NOMO-1 treated with DMSO at 0.1 percent for 48 hours (cell line): Measurements from ENCODE around the gene SH3BGRL2.
"Not testable (repeated sequence)": the region's sequence is repeated elsewhere in the genome, so short reads cannot be mapped to it uniquely, and the experiment has no call there.

Source experiments
- DNase-seq: peaks from one replicate; lab custom pipeline; 2025; ENCODE audit not compliant: unreplicated experiment; lab: John Stamatoyannopoulos, UW

SH3BGRL2 gene

DNA sequence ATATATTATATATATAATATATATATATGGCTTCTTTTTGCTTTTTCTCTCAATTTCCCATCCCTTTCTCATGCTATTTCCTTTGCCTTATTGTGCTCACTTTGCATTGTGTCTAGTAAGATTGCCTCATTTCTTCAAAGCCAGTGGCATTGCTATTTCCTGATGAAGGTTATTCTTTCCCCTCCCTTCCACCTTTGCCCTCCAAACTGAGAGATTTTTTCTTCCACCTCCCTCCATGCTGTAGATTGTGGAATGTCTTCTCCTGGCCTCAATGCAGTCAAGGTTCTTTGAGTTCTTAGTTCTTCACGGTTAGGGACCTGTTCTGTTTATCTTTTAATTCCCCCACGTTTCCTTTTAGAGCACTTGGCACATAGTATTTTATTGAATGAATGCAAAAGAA lies 17.2 kb downstream of the SH3BGRL2 start:
- no peak for DNase-seq

DNA sequence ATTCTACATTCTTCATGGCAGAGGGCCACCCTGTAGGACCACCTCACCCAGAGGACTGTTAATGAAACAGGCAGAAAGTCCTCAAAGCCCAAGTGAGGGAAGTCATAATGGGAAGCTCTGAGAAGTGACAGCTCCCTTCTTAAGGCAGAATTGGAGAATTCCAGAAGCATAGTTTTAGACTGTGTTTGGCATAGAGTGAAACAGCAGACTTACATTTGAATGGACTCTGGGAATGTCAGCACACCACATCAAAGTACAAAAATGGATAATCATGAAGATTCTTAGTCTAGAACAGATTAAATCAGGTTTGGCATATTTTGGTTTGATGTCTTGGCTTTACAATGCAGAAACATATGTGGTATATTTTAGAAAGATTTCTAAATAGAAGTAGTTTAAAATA lies 17.9 kb downstream of the SH3BGRL2 start:
- no peak for DNase-seq

DNA sequence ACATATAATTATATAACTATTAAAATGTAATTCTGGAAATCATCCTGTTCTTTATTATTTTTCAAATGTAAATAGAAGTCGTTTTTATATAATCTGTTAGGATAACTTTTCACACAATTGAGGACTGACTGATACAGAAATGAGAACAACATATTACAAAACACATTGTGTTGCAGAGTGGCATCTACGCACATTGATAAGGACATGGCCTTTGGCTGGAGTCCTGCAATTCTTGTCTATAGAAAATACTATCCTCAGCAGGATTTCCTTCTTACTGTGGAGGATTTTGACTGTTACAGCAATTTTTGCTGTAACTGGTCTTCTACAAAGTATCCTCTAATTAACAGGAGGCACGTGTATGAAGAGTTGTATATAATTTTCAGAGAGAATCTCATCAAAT lies 19.8 kb downstream of the SH3BGRL2 start:
- no peak for DNase-seq

DNA sequence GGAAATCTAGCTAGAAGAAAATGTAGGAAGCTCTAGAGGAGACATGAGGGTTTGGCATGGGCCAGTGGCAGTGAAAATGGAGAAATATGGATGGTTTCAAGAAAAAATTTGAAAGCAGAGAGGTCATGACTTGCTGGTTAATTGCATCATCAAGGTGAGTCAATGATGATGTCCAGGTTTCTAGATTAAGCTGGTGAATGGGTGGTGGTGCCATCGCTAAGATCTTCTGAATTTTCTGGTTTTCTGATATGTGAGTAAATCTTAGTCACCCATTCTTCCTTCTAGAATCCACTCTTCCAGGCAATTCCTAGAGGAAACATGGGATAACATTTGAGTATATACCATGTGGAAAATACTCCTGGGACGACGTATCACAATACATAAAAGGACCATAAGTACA lies 25.0 kb downstream of the SH3BGRL2 start:
- DNase-seq, result no peak

DNA sequence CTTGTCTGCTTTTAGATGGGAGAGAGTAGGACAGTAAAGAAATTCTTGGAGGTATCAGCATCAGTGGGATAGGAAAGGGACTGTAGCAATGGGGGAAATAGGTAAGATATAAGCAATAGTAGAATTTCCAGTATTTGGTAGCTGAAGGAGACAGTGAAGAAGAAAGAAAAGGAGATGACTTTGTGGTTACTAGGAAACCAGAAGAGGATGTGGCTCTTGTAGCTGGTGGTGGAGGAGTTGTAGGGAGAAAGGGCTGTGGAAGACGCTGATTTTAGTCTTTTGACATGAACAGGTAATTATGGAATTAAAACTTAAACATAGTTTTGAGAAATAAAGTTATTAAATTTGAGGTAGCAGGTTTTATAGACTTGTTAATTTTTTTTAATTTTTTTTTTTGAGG lies 26.1 kb downstream of the SH3BGRL2 start:
- DNase-seq, result no peak

DNA sequence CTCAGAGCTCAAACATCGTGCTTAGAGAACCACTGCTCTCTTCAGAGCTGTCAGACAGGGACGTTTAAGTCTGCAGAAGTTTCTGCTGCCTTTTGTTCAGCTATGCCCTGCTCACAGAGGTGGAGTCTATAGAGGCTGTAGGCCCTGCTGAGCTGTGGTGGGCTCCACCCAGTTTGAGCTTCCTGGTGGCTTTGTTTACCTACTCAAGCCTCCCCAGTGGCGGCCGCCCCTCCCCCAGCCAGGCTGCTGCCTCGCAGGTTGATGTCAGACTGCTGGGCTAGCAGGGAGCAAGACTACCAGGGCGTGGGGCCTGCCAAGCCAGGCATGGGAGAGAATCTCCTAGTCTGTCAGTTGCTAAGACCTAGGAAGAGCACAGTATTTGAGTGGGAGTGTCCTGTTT lies 32.5 kb downstream of the SH3BGRL2 start:
- not testable (repeated sequence) for DNase-seq

DNA sequence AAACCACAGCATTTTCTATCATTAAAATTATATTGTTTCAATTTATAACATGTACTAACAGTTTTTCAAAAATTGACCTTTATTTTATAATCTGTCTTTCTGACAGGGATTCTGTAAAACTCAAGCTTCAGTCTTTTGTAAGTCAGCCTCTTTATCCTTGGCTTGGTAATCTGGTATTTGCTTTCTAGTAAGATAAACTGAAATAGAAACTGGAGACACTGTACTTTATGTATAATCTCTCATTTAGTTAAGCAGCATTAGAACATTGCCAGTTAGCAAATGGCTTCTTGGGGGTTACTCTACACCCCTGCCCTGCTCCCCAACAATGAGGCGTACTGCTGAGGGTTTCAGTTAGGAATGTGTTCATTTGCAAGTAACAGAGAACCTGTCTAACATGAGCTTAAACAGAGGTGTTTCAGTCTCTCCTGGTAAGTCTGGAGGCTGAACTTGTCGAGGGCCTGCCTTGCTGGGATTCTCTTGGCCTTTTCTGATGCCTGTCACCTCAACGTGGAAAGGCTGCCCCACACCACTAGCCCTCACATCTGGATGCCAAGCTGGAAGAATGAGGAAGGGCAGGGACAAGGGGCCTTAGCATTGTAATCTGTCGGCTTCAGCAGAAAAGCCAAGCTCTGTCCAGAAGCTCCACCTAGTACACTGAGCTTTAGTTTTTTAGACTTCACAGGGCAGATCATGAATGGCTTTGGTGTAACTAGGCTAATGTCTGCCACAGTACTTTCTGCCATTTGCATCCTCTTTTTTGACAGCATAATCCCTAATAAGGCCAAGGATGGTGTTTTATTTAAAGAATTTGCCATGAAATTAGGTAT lies 34.8 kb downstream of the SH3BGRL2 start:
- no peak for DNase-seq

DNA sequence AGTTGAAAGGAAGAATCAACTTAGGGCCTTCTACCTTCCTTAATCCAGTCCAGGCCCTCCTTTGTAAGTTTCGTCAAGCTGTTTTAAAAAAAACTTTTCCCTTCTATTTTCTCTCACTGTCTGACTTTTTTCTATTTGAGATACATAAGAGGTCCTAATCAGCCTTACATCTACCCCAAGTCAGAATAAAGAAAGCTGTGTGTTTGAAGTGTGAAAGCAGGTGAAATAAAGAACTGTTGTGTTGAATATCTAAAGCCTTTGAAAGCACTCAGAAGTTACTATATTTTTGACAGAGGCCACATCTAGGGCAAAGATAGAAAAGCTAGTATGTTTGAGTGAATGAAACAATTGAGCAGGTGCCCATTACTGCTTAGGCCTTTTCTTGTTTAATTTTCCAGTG lies 35.5 kb downstream of the SH3BGRL2 start:
- DNase-seq, result no peak

DNA sequence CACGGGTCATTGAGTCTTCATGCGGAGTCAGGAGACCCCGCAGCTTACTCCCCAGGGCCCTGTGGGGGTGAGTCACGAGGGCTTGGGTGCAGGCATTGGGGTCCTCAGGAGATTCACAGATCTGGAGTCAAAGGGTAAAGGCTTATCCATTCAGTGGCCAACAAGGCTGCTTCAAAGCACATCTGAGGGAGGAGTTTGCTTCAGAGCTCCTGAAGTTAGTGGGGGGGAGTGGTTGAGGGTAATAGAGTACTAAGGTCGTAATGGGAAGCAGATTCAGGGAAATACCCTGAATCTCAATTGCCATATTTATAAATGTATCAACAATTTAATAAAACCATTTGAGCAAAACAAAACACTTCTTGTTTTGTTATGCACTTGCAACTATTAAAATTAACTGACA lies 37.3 kb downstream of the SH3BGRL2 start:
- DNase-seq, result no peak

DNA sequence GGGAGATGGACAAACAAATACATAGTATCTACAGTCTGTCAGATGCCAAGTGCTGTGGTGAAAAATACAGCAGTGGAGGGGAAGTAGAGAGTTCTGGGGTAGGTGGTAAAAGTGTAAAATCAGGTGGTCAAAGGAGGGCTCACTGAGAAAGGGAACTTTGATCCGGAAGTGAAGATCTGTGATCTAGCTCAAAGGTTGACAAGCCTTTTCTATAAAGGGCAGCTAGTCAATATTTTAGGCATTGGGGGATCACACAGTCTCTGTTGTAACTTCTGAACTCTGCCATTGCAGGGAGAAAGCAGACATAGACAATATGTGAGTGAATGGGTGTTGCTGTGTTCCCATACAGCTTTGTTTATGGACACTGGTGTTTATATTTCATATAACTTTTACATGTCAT lies 38.6 kb downstream of the SH3BGRL2 start:
- no peak for DNase-seq

DNA sequence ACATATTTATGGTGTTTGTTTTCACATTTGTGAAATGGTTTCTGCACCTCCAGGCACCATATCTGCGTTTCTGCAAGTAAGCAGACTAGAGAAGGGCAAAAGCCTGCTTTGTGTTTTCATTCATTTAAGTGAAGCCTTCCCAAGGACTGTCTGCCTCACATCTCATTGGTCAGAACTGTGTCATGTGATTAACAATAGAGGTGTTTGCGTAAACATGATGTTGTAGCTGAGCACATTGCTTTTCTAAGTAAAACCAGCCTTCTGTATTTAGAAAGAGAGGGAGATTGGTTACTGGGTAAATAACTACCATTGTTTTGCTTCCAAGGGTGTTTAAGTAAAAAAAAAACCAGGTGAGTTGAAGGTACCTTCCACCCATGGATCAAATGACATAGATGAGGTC lies 39.7 kb downstream of the SH3BGRL2 start:
- DNase-seq, result no peak

DNA sequence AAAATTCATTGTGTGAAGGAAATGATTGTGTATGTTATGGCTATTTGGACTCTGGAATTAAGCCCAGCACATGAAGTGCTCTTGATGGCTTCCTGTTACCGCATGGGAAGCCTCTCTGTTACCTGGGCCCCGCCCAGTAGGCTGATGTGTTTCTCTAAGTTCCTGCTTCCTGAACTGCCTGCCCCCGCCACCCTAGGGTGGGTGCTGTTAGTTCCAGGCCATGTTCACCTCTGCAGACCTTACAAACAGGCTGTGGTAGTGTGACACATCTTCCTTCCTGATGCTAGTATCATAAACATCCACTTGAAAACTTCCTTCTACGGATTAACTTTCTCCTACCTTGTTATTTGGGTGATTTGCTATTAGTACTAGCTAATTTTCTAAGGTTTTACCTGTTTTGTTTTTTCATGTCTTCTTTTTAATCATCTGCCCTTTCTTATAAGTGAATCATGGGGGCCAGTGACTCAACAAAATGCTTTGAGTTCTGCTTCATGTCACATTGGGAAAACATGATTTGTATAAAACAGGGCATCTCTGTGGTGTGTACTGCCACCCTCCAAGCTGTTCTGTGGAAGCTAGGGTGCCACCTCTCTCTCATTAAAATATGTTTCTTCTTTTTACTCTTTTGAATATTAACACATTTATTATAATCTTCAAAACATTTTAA lies 40.6 kb downstream of the SH3BGRL2 start:
- DNase-seq, result no peak

DNA sequence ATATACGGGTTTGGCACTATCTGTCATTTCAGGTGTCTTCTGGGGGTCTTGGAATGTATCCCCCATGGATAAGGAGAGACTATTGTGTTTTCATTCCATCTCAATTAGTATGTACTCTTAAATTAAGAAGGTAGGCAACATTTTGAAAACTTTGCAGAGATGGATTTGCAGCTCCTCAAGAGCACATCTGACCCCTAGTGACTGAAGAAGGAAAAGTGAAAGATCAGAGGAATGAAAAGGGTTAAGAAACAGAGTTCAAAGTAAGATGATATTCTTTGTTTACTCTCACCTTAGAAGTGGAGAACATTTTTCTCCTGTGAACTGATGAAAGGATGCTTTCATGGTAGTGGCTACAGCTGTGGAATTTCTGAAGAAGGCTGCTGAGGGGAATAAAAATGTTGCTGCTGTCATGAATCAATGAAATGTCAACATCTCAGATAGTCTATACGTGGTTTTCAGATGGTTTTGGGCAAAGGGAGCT lies 41.5 kb downstream of the SH3BGRL2 start:
- DNase-seq, result peak; percentile 12

DNA sequence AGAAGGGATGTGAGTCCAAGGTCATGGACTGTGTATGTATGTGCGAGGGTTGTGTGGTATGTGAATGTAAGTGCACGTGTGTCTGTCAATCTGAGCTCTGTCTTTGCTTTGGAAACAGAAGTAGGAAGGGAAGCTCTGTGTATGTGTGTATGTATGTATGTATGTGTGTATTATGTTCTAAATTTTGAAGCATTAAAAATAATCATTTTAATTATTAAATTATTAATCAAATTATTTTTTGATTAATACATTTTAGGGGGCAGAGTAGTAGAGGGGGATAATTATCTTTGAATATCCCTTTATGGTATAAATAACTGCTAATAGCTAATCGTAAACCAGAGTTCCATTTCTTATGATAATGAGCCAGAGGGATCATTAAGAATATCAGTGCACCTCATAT lies 42.8 kb downstream of the SH3BGRL2 start:
- DNase-seq, result no peak

DNA sequence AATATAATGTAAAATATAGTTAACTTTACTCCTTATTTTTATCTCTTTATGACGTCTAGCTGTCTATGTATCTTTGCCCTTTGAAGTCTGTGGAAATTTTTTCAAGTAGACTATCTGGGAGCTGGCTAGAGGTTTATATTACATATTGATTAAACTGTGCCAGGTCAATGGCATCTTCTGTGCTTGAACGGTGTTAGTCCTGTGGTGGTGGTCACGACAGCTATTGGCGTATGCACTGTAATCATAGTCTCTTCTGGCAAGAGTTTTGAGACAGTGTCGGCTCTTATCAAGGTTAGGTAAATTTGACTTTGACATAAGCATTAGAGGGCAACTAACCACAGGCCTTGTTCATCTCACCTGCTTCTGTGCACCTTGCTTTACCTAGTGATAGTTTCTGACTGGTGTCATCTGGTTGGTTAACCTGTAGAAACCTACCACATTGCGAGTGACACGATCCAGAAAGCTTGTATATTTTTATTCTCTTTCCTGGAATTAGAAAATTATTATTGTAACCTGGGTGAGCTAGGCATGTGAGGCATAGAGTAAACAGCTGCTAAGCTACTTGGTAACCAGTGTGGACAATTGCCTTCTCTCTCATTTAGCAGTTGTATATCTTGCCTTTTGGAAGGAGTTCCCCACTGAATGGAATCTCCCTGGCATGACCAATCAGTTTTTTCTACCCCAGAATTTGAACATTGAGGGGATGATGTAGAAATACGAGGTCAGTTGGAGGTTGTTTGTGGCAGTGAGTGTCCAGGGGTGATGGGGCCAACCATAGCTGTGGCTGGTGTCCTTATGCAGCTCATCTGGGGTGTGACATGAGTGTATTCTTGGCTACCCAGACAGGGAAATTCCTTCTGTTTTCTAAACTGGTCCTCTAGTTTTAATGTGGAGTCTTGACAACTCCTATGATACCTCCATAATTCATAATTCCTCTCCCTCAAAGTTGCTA lies 45.9 kb downstream of the SH3BGRL2 start:
- DNase-seq, result no peak

DNA sequence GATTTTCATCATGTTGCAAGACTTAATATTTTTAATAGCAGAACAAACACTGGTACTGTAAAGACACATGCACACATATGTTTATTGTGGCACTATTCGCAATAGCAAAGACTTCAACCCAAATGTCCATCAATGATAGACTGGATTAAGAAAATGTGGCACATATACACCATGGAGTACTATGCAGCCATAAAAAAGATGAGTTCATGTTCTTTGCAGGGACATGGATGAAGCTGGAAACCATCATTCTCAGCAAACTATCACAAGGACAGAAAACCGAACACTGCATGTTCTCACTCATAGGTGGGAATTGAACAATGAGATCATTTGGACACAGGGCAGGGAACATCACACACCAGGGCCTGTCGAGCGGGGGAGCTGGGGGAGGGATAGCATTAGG lies 51.6 kb downstream of the SH3BGRL2 start:
- not testable (repeated sequence) for DNase-seq

DNA sequence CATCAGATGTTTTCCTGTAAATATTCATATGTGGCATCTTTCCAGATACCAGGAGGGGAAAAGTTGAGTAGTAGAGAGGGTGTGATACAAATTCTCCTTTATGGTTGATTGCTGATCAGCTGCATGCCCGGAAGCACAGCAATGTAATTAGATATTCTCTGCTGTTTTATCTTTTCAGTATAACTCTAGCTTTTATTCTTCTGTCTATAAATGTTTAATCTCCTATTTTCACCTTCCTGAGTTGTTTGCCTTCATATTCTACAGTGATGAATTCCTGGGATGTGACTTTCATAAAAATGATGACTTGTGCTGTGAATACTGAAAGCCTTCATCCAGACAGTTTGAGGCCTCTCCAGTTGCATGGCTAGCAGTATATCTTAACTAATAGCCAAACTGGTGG lies 53.7 kb downstream of the SH3BGRL2 start:
- no peak for DNase-seq

DNA sequence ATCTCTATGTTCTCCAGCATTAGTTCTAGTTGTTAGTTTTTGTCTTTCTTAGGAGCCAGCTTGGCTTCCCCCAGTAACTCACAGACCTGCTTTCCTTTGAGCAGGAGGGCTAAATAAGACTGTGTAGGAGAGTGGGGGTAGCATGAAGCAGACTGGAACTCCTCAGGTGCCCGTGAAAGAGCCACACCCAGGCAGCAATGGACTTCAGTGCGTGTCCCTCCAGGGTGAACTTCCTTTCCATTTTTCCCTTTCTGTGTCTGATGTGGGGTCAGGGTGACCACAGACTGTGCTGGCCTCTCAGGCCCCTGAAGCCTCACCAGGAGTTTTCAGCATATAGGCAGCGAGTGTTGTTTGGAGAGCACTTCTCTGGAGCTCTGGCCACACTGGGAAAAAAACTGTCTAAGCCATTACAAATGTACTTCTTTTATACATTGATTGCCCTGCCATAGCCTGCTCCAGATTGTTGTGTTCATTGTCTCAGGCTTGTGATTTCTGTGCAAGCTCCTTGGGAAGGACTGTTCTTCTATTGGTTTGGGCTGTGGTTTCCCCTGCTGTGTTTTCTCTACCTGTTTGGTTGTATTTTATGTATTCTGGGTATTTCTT lies 55.7 kb downstream of the SH3BGRL2 start:
- no peak for DNase-seq

DNA sequence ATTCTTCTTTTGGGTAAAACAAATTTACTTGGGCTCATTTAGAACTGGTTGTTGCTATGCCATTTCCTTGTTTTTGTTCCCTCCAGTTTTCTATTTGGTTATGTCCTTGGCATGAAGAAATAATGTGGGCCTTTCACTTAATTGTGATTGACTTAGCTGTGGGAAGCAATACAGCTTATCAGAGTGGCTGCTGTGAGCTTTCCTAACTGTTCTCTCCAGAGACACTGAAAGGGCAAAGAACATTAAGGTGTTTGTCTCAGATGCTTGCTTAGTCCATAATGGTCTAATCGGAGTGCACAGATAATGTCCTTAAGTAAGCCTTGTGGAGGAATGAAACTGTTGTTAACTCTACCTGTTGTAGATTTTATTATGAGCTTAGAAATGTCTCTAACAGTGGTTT lies 56.6 kb downstream of the SH3BGRL2 start:
- DNase-seq, result no peak

DNA sequence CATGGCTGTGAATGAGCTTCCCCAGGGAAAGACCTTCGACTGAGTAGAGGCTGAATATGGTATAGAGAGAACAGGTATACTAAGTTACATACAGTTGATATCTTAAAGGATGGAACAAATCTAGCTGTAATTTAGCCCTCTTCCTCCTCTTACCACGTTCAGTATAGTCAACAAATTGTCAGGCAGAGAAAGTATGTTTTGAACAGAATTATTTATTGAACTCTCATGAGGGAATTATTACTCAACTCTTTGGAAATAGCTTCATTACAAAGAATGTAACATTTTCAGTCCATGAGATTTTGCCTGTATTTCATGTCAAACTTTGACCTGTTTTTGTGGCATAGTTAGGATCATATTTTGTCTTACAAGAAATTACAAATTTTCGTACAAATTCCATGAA lies 63.0 kb downstream of the SH3BGRL2 start:
- DNase-seq, result no peak
